Cardiac muscle cell (in vitro differentiated cells and primary cell): Measurements from ENCODE around the gene ZFP37. TPM values are rescaled to one million over a fixed set of nuclear protein-coding genes. Genes with fewer than 3 reads are reported as not detected.

ENCODE experiments used
- DNase-seq, 2 donors: peaks; one replicate each; pipeline versions ENCODE4 v3.0.0 to v3.0.0-alpha.2; 2010 to 2017; ENCODE audit warnings: low read depth in 1 of 2, low spot score in 1 of 2
- H3K27ac ChIP-seq: fragments of 200-600 bp; sonication (generic); 2 replicates; pipeline ENCODE4 v1.5.1; 2016
- H3K27me3 ChIP-seq: fragments of 200-600 bp; sonication (generic); 2 replicates; pipeline ENCODE4 v1.6.0; 2016; ENCODE audit warnings: control low read depth
- H3K36me3 ChIP-seq: fragments of 200-600 bp; sonication (generic); 2 replicates; pipeline ENCODE4 v1.5.1; 2016; ENCODE audit warnings: control low read depth
- H3K4me1 ChIP-seq: fragments of 200-600 bp; sonication (generic); 2 replicates; pipeline ENCODE4 v1.8.1; 2017; ENCODE audit warnings: low read depth, mild to moderate bottlenecking, mixed run types
- H3K4me3 ChIP-seq: fragments of 200-600 bp; sonication (generic); 2 replicates; pipeline ENCODE4 v1.5.1; 2016; ENCODE audit warnings: mild to moderate bottlenecking
- H3K9me3 ChIP-seq: fragments of 200-600 bp; sonication (generic); 2 replicates; pipeline ENCODE4 v1.5.1; 2017; ENCODE audit warnings: low read depth, mild to moderate bottlenecking, control low read depth
- polyA plus RNA-seq: library from polyadenylated mRNA; unstranded; fragments of >200 nt; fragmentation: Nextera tagmentation; extraction: Ambion mirVana; gene quantifications from 2 replicates; pipeline ENCODE4 v1.2.1, GENCODE V29; 2016
- total RNA-seq: library from RNA; depleted of rRNA; stranded (reverse); fragments of >200 nt; gene quantifications from 2 replicates; pipeline ENCODE4 v1.2.3, GENCODE V29; 2016
- TF ChIP-seq, protein P1 (sequence below): IDR thresholded peaks from 2 replicates; pipeline ENCODE4 v1.5.1; 2012; ENCODE audit warnings: low read depth, mild to moderate bottlenecking, low read length

ZFP37 gene
- total and polyA plus RNA-seq, 2 experiments from 2014 or later, result 2.2 to 3.8 TPM

DNA sequence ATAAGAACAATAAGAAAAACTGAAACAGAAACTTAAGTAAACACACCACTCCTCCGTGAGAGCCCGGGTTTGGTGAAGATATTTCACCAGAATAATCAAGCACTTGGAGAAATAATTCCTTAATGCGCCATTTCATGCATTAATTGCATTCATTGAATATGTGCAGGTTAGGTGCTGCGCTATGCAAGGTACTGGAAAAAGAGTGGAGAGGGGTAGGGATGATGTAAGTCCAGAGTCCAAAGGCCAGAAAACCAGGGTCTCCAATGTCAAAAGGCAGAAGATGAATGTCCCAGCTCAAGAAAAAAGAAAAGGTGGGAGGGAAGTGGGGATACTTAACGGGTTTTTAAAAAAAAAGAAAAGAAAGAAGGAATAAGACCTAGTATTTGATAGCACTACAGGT, 669 bp upstream of the ZFP37 start:
- Histone ChIP-seq H3K27me3 (peaks cover 42% of the 10 kb centered on the region), H3K4me1 (no peaks in the 10 kb centered on the region), H3K9me3 (peaks cover 2% of the 10 kb centered on the region), H3K27ac (no peak overlapping the region), H3K36me3 (no peaks in the 10 kb centered on the region), H3K4me3 (peak overlapping the region; percentile 83)
- peak in 1 of 2 donors; percentile 0 for DNase-seq
- TF ChIP-seq, protein P1, sequence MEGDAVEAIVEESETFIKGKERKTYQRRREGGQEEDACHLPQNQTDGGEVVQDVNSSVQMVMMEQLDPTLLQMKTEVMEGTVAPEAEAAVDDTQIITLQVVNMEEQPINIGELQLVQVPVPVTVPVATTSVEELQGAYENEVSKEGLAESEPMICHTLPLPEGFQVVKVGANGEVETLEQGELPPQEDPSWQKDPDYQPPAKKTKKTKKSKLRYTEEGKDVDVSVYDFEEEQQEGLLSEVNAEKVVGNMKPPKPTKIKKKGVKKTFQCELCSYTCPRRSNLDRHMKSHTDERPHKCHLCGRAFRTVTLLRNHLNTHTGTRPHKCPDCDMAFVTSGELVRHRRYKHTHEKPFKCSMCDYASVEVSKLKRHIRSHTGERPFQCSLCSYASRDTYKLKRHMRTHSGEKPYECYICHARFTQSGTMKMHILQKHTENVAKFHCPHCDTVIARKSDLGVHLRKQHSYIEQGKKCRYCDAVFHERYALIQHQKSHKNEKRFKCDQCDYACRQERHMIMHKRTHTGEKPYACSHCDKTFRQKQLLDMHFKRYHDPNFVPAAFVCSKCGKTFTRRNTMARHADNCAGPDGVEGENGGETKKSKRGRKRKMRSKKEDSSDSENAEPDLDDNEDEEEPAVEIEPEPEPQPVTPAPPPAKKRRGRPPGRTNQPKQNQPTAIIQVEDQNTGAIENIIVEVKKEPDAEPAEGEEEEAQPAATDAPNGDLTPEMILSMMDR, result no peak

DNA sequence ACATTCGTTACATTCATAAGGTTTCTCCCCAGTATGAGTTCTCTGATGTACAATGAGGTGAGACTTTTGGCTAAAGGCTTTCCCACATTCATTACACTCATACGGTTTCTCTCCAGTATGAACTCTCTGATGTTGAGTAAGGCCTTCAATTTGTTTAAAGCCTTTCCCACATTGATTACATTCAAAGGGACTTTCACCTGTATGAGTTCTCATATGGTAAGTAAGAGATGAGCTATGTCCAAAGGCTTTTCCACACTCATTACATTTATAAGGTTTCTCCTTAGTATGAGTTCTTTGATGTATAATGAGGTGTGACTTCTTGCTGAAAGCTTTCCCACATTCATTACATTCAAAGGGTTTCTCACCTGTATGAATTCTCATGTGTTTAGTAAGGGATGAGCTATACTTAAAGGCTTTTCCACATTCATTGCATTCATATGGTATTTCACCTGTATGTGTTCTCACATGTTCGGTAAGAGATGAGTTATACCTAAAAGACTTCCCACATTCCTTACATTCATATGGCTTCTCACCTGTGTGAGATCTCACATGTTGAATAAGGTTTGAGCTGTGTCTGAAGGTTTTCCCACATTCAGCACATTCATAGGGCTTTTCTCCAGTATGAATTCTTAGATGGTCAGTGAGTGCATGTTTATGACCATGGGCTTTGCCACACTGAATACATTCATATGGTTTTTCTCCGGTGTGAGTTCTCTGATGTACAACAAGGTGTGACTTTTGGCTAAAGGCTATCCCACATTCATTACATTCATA, 13.5 kb downstream of the ZFP37 start:
- peak in 1 of 2 donors; percentile 4 for DNase-seq
- Histone ChIP-seq H3K9me3 (peaks cover 14% of the 10 kb centered on the region), H3K27me3 (no peaks in the 10 kb centered on the region), H3K4me1 (no peaks in the 10 kb centered on the region), H3K36me3 (peaks cover 10% of the 10 kb centered on the region), H3K27ac (no peak overlapping the region), H3K4me3 (no peak overlapping the region)
- TF ChIP-seq, protein P1, result no peak

DNA sequence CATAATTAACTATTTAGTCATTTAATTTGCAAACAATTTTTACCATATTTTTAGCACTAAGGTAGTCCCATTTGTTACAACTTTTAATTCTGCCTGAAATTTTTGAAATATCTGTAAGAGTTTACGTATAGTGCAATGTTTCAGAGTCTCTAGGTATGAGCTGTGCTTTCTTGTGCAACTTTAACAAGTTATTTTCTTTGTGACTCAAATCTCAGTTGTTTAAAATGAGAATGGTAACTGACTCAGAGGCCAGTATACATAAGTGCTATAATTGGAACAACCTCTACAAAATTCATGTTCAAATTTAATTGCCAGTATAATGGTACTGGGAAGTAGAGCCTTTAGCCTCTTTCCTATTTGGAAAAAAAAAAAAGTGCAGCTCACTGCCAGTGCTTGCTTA, 30.3 kb downstream of the ZFP37 start:
- TF ChIP-seq, protein P1, result no peak
- H3K27ac ChIP-seq, result no peak overlapping the region
- H3K9me3 ChIP-seq, result peaks cover 3% of the 10 kb centered on the region
- no peaks in the 10 kb centered on the region for H3K36me3 ChIP-seq
- H3K27me3 ChIP-seq, result no peaks in the 10 kb centered on the region
- no peaks in the 10 kb centered on the region for H3K4me1 ChIP-seq
- H3K4me3 ChIP-seq, result no peak overlapping the region
- DNase-seq, result no peak

DNA sequence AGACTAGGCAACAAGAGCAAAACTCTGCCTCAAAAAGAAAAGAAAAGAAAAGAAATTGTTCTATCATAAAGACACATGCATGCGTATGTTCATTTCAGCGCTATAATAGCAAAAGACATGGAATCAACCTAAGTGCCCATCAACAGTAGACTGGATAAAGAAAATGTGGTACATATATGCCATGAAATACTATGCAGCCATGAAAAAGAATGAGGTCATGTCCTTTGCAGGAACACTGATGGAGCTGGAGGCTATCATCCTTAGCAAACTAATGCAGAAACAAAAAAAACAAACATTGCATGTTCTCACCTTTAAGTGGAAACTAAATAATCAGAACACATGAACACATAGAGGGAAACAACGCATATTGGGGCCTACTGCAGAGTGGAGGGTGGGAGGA, 38.3 kb downstream of the ZFP37 start:
- H3K4me1 ChIP-seq, result no peaks in the 10 kb centered on the region
- DNase-seq, result no peak
- no peaks in the 10 kb centered on the region for H3K27me3 ChIP-seq

DNA sequence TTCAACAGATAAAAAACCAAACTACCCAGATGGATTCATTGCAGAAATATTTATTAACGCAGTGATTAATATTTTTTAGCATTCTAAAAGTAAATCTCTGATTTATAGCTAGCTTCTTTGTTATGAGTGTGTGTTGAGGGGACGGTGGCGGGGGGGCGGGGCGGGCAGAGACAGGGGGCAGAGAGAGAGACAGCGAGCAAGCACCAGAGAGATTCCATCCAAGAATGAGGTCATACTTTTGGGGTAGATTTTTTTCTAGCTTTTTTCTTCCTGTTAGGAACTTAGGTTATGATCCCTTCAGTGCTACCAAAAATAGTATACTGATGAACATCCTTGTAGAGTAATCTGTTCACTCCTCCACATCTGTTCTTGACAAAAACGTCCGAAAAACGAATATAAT, 44.0 kb downstream of the ZFP37 start:
- H3K4me3 ChIP-seq, result peak overlapping the region; percentile 42
- no peaks in the 10 kb centered on the region for H3K4me1 ChIP-seq
- no peaks in the 10 kb centered on the region for H3K27me3 ChIP-seq
- no peak overlapping the region for H3K27ac ChIP-seq
- peak in 1 of 2 donors; percentile 20 for DNase-seq
- TF ChIP-seq, protein P1, result no peak
- no peaks in the 10 kb centered on the region for H3K36me3 ChIP-seq
- H3K9me3 ChIP-seq, result no peaks in the 10 kb centered on the region

More for the DNA sequence above, 38.3 kb downstream of the ZFP37 start:
- H3K27ac ChIP-seq, result no peak overlapping the region
- H3K4me3 ChIP-seq, result no peak overlapping the region
- H3K9me3 ChIP-seq, result no peaks in the 10 kb centered on the region
- no peaks in the 10 kb centered on the region for H3K36me3 ChIP-seq
- TF ChIP-seq, protein P1, result no peak
